Natural killer cell treated with Interleukin-12 subunit alpha and Interleukin-12 subunit beta and Interleukin-15 and Interleukin-18, amount 100 ng/mL, for 72 hours (primary cell): ENCODE results near the gene RHEBL1. TPM values are rescaled to one million over a fixed set of nuclear protein-coding genes. Genes with fewer than 3 reads are reported as not detected.

Source experiments
- ATAC-seq, 2 donors: fragments of 150-1000 bp; cut with Tn5 transposase in 1 of 2; sonication (Bioruptor Pico), chemical (Tn5 transposase) in 1 of 2; 2 replicates each; pipeline ENCODE4 v1.10.0; 2021
- DNase-seq: peaks from one replicate; pipeline ENCODE4 v3.0.0; 2022; ENCODE audit warnings: low spot score
- H3K27ac Mint-ChIP-seq, 2 donors: 1 replicate in 1 of 2; 2 replicates in 1 of 2; pipeline ENCODE4 v1.8.0; 2022; ENCODE audit warnings: mixed read lengths in 2 of 2, mild to moderate bottlenecking in 1 of 2, moderate library complexity in 1 of 2
- H3K27me3 Mint-ChIP-seq, 2 donors: 1 replicate in 1 of 2; 2 replicates in 1 of 2; pipeline ENCODE4 v1.8.0; 2022; ENCODE audit warnings: mixed read lengths in 2 of 2
- H3K36me3 Mint-ChIP-seq: one replicate; pipeline ENCODE4 v1.8.0; 2022; ENCODE audit warnings: mixed read lengths
- H3K4me1 Mint-ChIP-seq, 2 donors: 1 replicate in 1 of 2; 2 replicates in 1 of 2; pipeline ENCODE4 v1.8.0; 2022; ENCODE audit warnings: low read depth in 2 of 2, mixed read lengths in 2 of 2, mild to moderate bottlenecking in 1 of 2
- H3K4me3 Mint-ChIP-seq: one replicate; pipeline ENCODE4 v1.8.0; 2022; ENCODE audit warnings: mixed read lengths
- H3K9me3 Mint-ChIP-seq: 2 replicates; pipeline ENCODE4 v1.8.0; 2022; ENCODE audit warnings: mixed read lengths
- total RNA-seq, 2 donors: library from RNA; stranded (reverse); gene quantifications; one replicate each; pipeline ENCODE4 v1.2.3, GENCODE V29; 2022

The RHEBL1 gene
- total RNA-seq, 2 donors from 2014 or later, result 21.9 to 28.9 TPM

- H3K27ac Mint-ChIP-seq, result peak overlapping the region; percentile 67 to 90
- peaks cover 46 to 67% of the 10 kb centered on the region in 2 donors for H3K4me1 Mint-ChIP-seq
- ATAC-seq (peak; percentile 80), DNase-seq (peak; percentile 82)
- peak overlapping the region; percentile 82 for H3K4me3 Mint-ChIP-seq
- no peaks in the 10 kb centered on the region for H3K9me3 Mint-ChIP-seq
- H3K36me3 Mint-ChIP-seq, result peaks cover 16% of the 10 kb centered on the region
- no peaks in the 10 kb centered on the region for H3K27me3 Mint-ChIP-seq
Measured at GRCh38 chr12:49055978-49056754, 13.6 kb downstream of the RHEBL1 start.

GRCh38 chr12:49055092-49055491 is 14.7 kb downstream of the RHEBL1 start:
- DNase-seq (no peak), ATAC-seq (no peak)
- Mint-ChIP-seq H3K9me3 (no peaks in the 10 kb centered on the region), H3K27me3 (no peaks in the 10 kb centered on the region), H3K27ac (peak overlapping the region; percentile 67 to 90), H3K36me3 (peaks cover 16% of the 10 kb centered on the region), H3K4me1 (peaks cover 42 to 67% of the 10 kb centered on the region in 2 donors), H3K4me3 (no peak overlapping the region)

GRCh38 chr12:49054524-49054923 is 15.3 kb downstream of the RHEBL1 start:
- ATAC-seq, result no peak
- Mint-ChIP-seq H3K9me3 (no peaks in the 10 kb centered on the region), H3K27ac (peak overlapping the region in 1 of 2 donors; percentile 90), H3K4me3 (no peak overlapping the region), H3K36me3 (peaks cover 16% of the 10 kb centered on the region), H3K27me3 (no peaks in the 10 kb centered on the region), H3K4me1 (peaks cover 42 to 67% of the 10 kb centered on the region in 2 donors)
- no peak for DNase-seq

GRCh38 chr12:49054096-49054495 is 15.7 kb downstream of the RHEBL1 start:
- DNase-seq (peak; percentile 10), ATAC-seq (no peak)
- Mint-ChIP-seq H3K4me1 (peaks cover 42 to 66% of the 10 kb centered on the region in 2 donors), H3K4me3 (no peak overlapping the region), H3K36me3 (peaks cover 16% of the 10 kb centered on the region), H3K27me3 (no peaks in the 10 kb centered on the region), H3K9me3 (no peaks in the 10 kb centered on the region), H3K27ac (no peak overlapping the region)

- Mint-ChIP-seq H3K36me3 (peaks cover 26% of the 10 kb centered on the region), H3K27me3 (no peaks in the 10 kb centered on the region), H3K9me3 (no peaks in the 10 kb centered on the region), H3K4me1 (peaks cover 31 to 56% of the 10 kb centered on the region in 2 donors), H3K27ac (no peak overlapping the region), H3K4me3 (no peak overlapping the region)
- DNase-seq (peak; percentile 37), ATAC-seq (no peak)
Measured at GRCh38 chr12:49052451-49053208, 17.1 kb downstream of the RHEBL1 start.

- Mint-ChIP-seq H3K27ac (no peak overlapping the region), H3K9me3 (no peaks in the 10 kb centered on the region), H3K27me3 (no peaks in the 10 kb centered on the region), H3K4me3 (no peak overlapping the region), H3K36me3 (peaks cover 26% of the 10 kb centered on the region), H3K4me1 (peaks cover 24 to 49% of the 10 kb centered on the region in 2 donors)
- DNase-seq (peak; percentile 51), ATAC-seq (no peak)
Measured at GRCh38 chr12:49051777-49052438, 17.9 kb downstream of the RHEBL1 start.

GRCh38 chr12:49051373-49051764 is 18.4 kb downstream of the RHEBL1 start:
- no peak overlapping the region for H3K27ac Mint-ChIP-seq
- H3K4me3 Mint-ChIP-seq, result no peak overlapping the region
- ATAC-seq, result no peak
- DNase-seq, result peak; percentile 42
- peaks cover 26% of the 10 kb centered on the region for H3K36me3 Mint-ChIP-seq
- H3K9me3 Mint-ChIP-seq, result no peaks in the 10 kb centered on the region
- H3K4me1 Mint-ChIP-seq, result peaks cover 19 to 43% of the 10 kb centered on the region in 2 donors
- no peaks in the 10 kb centered on the region for H3K27me3 Mint-ChIP-seq

- Mint-ChIP-seq H3K27ac (no peak overlapping the region), H3K4me1 (peaks cover 12 to 37% of the 10 kb centered on the region in 2 donors), H3K36me3 (peaks cover 26% of the 10 kb centered on the region), H3K4me3 (no peak overlapping the region), H3K9me3 (no peaks in the 10 kb centered on the region), H3K27me3 (no peaks in the 10 kb centered on the region)
- peak; percentile 5 for DNase-seq
- no peak for ATAC-seq
Measured at GRCh38 chr12:49050507-49051372, 19.0 kb downstream of the RHEBL1 start.

- peaks cover 22% of the 10 kb centered on the region for H3K36me3 Mint-ChIP-seq
- no peaks in the 10 kb centered on the region for H3K9me3 Mint-ChIP-seq
- H3K27ac Mint-ChIP-seq, result no peak overlapping the region
- no peaks in the 10 kb centered on the region for H3K27me3 Mint-ChIP-seq
- ATAC-seq (no peak), DNase-seq (no peak)
- H3K4me3 Mint-ChIP-seq, result no peak overlapping the region
- H3K4me1 Mint-ChIP-seq, result peaks cover 2 to 26% of the 10 kb centered on the region in 2 donors
Measured at GRCh38 chr12:49049566-49050224, 20.1 kb downstream of the RHEBL1 start.

GRCh38 chr12:49048953-49049352 is 20.8 kb downstream of the RHEBL1 start:
- ATAC-seq, result no peak
- peaks cover 23% of the 10 kb centered on the region for H3K36me3 Mint-ChIP-seq
- no peaks in the 10 kb centered on the region for H3K27me3 Mint-ChIP-seq
- DNase-seq, result no peak
- H3K4me1 Mint-ChIP-seq, result peaks cover 0 to 24% of the 10 kb centered on the region in 2 donors
- no peak overlapping the region for H3K27ac Mint-ChIP-seq
- no peaks in the 10 kb centered on the region for H3K9me3 Mint-ChIP-seq
- no peak overlapping the region for H3K4me3 Mint-ChIP-seq

GRCh38 chr12:49046129-49046895 is 23.5 kb downstream of the RHEBL1 start:
- Mint-ChIP-seq H3K4me3 (no peak overlapping the region), H3K27me3 (no peaks in the 10 kb centered on the region), H3K27ac (no peak overlapping the region), H3K9me3 (no peaks in the 10 kb centered on the region), H3K4me1 (peaks cover 0 to 13% of the 10 kb centered on the region in 2 donors), H3K36me3 (peaks cover 17% of the 10 kb centered on the region)
- no peak for DNase-seq
- ATAC-seq, result no peak

GRCh38 chr12:49044660-49045059 is 25.1 kb downstream of the RHEBL1 start:
- ATAC-seq (no peak), DNase-seq (no peak)
- Mint-ChIP-seq H3K27me3 (no peaks in the 10 kb centered on the region), H3K9me3 (no peaks in the 10 kb centered on the region), H3K4me1 (peaks cover 0 to 7% of the 10 kb centered on the region in 2 donors), H3K27ac (peak overlapping the region in 1 of 2 donors; percentile 12), H3K36me3 (peaks cover 17% of the 10 kb centered on the region), H3K4me3 (no peak overlapping the region)
